Smooth muscle cell of bladder (primary cell): ENCODE data around the gene BEST1. TPM values are rescaled to one million over a fixed set of nuclear protein-coding genes. Genes with fewer than 3 reads are reported as not detected.

Source experiments
- total RNA-seq: library from RNA; depleted of rRNA; stranded (reverse); fragments of >200 nt; gene quantifications from 2 replicates; pipeline ENCODE4 v1.2.3, GENCODE V29; 2014

BEST1 gene
- total RNA-seq, result 5.5 and 7.3 TPM in 2 replicates

DNA sequence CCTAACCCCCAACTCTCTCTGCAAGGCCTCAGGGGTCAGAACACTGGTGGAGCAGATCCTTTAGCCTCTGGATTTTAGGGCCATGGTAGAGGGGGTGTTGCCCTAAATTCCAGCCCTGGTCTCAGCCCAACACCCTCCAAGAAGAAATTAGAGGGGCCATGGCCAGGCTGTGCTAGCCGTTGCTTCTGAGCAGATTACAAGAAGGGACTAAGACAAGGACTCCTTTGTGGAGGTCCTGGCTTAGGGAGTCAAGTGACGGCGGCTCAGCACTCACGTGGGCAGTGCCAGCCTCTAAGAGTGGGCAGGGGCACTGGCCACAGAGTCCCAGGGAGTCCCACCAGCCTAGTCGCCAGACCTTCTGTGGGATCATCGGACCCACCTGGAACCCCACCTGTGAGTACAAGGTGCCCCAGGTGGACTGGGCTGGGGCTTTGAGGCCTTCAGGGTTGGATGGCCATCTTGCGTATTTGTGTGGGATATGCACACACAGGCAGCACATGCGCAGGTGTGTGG lies at the start of gene BEST1:
Gene BEST1, plus strand, starts transcription at position 317 of the 513 bp plus-strand sequence. CDS start 1,456 bp downstream, outside the sequence.

GRCh38 chr11:61917334-61918109 lies 32.6 kb upstream of the BEST1 start, which contains the start of gene RAB3IL1:
Gene RAB3IL1, minus strand, starts transcription at chr11:61917566. Its CDS starts 199 bp downstream, at chr11:61917367.

DNA sequence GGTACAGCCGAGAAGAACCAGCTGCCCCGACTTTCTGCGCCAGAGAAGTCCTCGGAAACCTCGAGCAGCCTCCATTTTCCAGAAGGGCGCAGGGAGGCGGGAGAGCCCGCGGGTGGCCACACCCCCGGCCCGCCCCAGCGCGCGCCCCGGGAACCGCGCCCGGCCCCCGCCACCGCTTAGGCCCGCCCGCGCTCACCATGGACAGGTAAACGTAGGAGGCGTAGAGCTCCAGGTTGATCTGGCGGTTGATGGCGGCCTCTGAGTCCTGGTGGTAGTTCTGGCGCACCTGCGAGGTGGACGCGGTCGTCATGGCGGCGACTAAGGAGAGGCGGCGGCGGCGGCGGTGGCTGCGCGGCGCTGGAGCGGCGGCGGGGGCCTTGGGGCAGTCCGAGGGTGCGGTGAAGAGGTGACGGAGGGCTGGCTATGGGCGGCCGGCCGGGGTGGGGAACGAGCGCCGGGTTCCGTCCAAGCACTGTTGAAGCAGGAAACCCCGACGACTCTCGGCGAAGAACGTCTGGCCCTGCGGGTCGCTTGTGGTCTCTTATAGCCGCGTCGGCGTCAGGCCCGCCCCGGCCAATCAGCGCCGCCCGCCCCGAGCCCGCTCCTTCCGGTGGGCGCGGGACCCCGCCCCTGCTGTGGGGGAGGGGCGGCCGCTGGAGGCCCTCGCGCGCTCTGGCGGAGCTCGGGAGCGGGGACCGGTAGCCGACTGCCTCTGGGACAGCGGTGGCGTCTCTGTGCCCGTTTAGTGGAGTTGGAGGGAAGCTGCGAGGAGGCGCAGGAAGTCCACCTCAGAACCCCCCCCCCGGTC lies 17.2 kb downstream of the BEST1 start, which contains the start of gene FTH1:
Gene FTH1, minus strand, starts transcription at position 519 of the 808 bp plus-strand sequence. Its CDS starts 209 bp downstream, at position 310.

Other genes with a start within 250 kb of the BEST1 start
- under 0.01 and 0.65 TPM in 2 replicates for gene MYRF, start 197.7 kb upstream of the BEST1 start, total RNA-seq
- gene TMEM258, start 157.8 kb upstream of the BEST1 start, total RNA-seq, result 174 and 185 TPM in 2 replicates
- gene FEN1, start 157.4 kb upstream of the BEST1 start, total RNA-seq, result 4.4 and 6.0 TPM in 2 replicates
- gene FADS1, start 133.3 kb upstream of the BEST1 start, total RNA-seq, result 154 and 160 TPM in 2 replicates
- 319 and 396 TPM in 2 replicates for gene FADS2, start 122.1 kb upstream of the BEST1 start, total RNA-seq
- gene FADS3, start 58.8 kb upstream of the BEST1 start, total RNA-seq, result 74.4 and 103 TPM in 2 replicates
- gene RAB3IL1, start 32.8 kb upstream of the BEST1 start, total RNA-seq, result 4.3 and 5.9 TPM in 2 replicates
- 1,182 and 1,905 TPM in 2 replicates for gene FTH1, start 17.3 kb downstream of the BEST1 start, total RNA-seq
- gene INCENP, start 173.7 kb downstream of the BEST1 start, total RNA-seq, result 5.8 and 7.5 TPM in 2 replicates
- not detected in 2 replicates for gene SCGB1D1, start 239.9 kb downstream of the BEST1 start, total RNA-seq